Liver (tissue), 9 donors: ENCODE measurements around the gene CRABP2. TPM values are rescaled to one million over a fixed set of nuclear protein-coding genes. Genes with fewer than 3 reads are reported as not detected.

Experiments
- DNase-seq: peaks from one replicate; pipeline ENCODE4 v3.0.0-alpha.2; 2017; ENCODE audit warnings: low spot score
- H3K27ac ChIP-seq, 2 donors: one replicate each; pipeline ENCODE4 v1.7.0; 2013; ENCODE audit warnings: inconsistent platforms in 2 of 2, low read length in 2 of 2, control low read depth in 1 of 2, low read depth in 1 of 2, mild to moderate bottlenecking in 1 of 2
- H3K27me3 ChIP-seq, 4 donors: one replicate each; pipeline versions ENCODE4 v1.6.1 to v1.7.0; 2013; ENCODE audit warnings: low read length in 3 of 4, inconsistent platforms in 1 of 4, mild to moderate bottlenecking in 1 of 4, moderate library complexity in 1 of 4; ENCODE audit not compliant: control insufficient read depth in 4 of 4, insufficient read depth in 4 of 4
- H3K36me3 ChIP-seq, 4 donors: one replicate each; pipeline versions ENCODE4 v1.6.1 to v1.7.0; 2013; ENCODE audit warnings: low read length in 3 of 4, mild to moderate bottlenecking in 3 of 4, low read depth in 1 of 4, moderate library complexity in 1 of 4; ENCODE audit not compliant: control insufficient read depth in 4 of 4, insufficient read depth in 3 of 4
- H3K4me1 ChIP-seq, 4 donors: one replicate each; pipeline versions ENCODE4 v1.6.1 to v1.7.0; 2013; ENCODE audit warnings: low read length in 3 of 4, mild to moderate bottlenecking in 3 of 4, moderate library complexity in 1 of 4; ENCODE audit not compliant: control insufficient read depth in 4 of 4, insufficient read depth in 4 of 4
- H3K4me3 ChIP-seq, 3 donors: one replicate each; pipeline versions ENCODE4 v1.6.1 to v1.7.0; 2013; ENCODE audit warnings: low read length in 3 of 3, control low read depth in 1 of 3, low read depth in 1 of 3, mild to moderate bottlenecking in 1 of 3
- H3K9ac ChIP-seq, 2 donors: one replicate each; pipeline ENCODE4 v1.7.0; 2013; ENCODE audit warnings: low read length in 2 of 2, mild to moderate bottlenecking in 2 of 2, moderate library complexity in 2 of 2, control low read depth in 1 of 2, low read depth in 1 of 2
- H3K9me3 ChIP-seq, 4 donors: one replicate each; pipeline versions ENCODE4 v1.6.1 to v1.7.0; 2013; ENCODE audit warnings: low read length in 3 of 4; ENCODE audit not compliant: control insufficient read depth in 4 of 4
- GABPA ChIP-seq, 2 donors: IDR thresholded peaks in 1 of 2; conservative IDR thresholded peaks in 1 of 2; 2 replicates each; pipeline ENCODE4 v1.6.1; 2016; ENCODE audit warnings: antibody characterized with exemption in 2 of 2, mild to moderate bottlenecking in 1 of 2, moderate library complexity in 1 of 2
- MAX ChIP-seq: IDR thresholded peaks from 2 replicates; pipeline ENCODE4 v1.6.1; 2016; ENCODE audit warnings: antibody characterized with exemption
- NR2F2 ChIP-seq: IDR thresholded peaks from 2 replicates; pipeline ENCODE4 v1.6.1; 2016; ENCODE audit warnings: antibody characterized with exemption
- RAD21 ChIP-seq, 2 donors: IDR thresholded peaks; 2 replicates each; pipeline ENCODE4 v1.6.1; 2016; ENCODE audit warnings: antibody characterized with exemption in 2 of 2, mild to moderate bottlenecking in 2 of 2
- REST ChIP-seq: IDR thresholded peaks from 2 replicates; pipeline ENCODE4 v1.6.1; 2016; ENCODE audit warnings: antibody characterized with exemption, mild to moderate bottlenecking
- RXRA ChIP-seq, 2 donors: IDR thresholded peaks; 2 replicates each; pipeline ENCODE4 v1.6.1; 2017 to 2018; ENCODE audit warnings: antibody characterized with exemption in 2 of 2, mild to moderate bottlenecking in 1 of 2
- ZBTB33 ChIP-seq: IDR thresholded peaks from 2 replicates; pipeline ENCODE4 v1.6.1; 2016; ENCODE audit warnings: antibody characterized with exemption
- WGBS: extraction: QIAGEN DNeasy Blood & Tissue Kit; methylation state at CpG from one replicate; pipeline ENCODE4 v1.1.7; 2013; 5-methylcytosine and 5-hydroxymethylcytosine counted together
- polyA plus RNA-seq, 2 donors: library from polyadenylated mRNA; stranded (reverse) in 1 of 2; unstranded in 1 of 2; fragments of 200-250 nt in 1 of 2; fragments of >200 nt in 1 of 2; fragmentation: Nextera tagmentation in 1 of 2; extraction: Ambion mirVana in 1 of 2; gene quantifications; one replicate each; pipeline versions ENCODE4 v1.2.1 to v1.2.3, GENCODE V29; 2013 to 2015
- total RNA-seq, 2 donors: library from RNA; depleted of rRNA; stranded (reverse); fragments of >200 nt; gene quantifications; one replicate each; pipeline ENCODE4 v1.2.3, GENCODE V29; 2014
- donor health status: healthy.
- donor health status: healthy.
- donor health status: healthy.
- donor health status: healthy.
- donor health status: healthy.

CRABP2 gene
- total and polyA plus RNA-seq, 4 donors: 0.14 to 0.22 TPM; not detected in 2

DNA sequence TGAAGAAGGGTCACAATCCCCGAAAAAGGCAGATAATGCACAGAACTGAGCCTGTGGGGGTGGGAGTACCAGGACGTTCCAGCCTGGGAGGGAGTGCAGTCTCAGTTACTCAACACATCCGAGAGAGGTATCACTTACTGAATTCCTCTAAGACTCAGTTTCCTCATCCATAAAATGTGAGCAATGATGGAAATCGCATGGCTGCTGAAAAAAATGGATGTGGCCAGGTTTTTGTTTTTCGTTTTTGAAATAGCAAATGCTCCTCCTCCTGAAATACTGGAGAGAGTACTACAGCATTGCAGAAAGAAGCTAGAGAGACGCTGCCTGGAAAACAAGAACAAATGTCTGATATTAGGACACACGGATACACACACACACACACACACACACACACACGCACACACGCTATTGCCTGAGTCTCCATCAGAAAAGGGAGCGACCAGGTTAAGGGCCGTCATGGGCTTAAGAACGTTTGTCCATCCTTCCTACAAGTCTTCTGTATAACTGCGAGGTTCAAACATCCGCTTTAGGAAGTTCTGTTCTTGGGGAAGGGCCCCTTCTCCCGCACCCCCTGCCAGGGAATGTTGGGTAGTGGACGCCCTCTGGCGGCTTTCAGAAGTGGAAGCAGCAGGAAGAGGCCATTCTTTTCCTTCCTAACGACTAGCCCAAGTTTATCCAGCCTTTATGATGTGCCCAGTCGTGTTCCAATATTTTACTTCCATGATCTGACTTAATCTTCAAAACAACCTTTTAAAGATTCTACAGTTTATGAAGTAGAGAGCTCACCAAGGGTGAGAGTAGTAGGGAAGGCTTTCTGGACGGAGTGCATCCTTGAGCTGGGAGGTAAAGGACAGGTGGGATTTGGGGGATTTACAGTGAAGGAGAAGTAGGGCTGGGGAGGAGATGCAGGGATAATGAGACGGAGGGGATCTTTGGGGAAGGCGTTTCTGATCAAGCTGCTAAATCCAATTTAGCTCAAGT is 27.5 kb downstream of the CRABP2 start (continued):
- TF ChIP-seq REST: peak; percentile 20
- peak; percentile 90 to 91 for TF ChIP-seq RAD21 (IDR thresholded peaks at IDR 0.05)
- TF ChIP-seq GABPA (IDR thresholded peaks at IDR 0.05 in 1 of 2, conservative IDR thresholded peaks at IDR 0.05 in 1 of 2): no peak
- no peak for TF ChIP-seq MAX

- no peak within 1 kb of the TSS for H3K9ac ChIP-seq
- H3K4me1 ChIP-seq: peaks cover 0 to 15% (median 5%) of the 10 kb centered on the region in 4 donors
These were observed 28.4 kb downstream of the CRABP2 start, which contains the start of gene NES for GRCh38 chr1:156676820-156677615. TSS of gene NES (minus strand) at chr1:156677407. CDS start at chr1:156677264, 143 bp downstream.

More at GRCh38 chr1:156676820-156677615, 28.4 kb downstream of the CRABP2 start, which contains the start of gene NES:
- peak within 1 kb of the TSS; percentile 19 to 39 for H3K27ac ChIP-seq
- no peak for DNase-seq
- peaks cover 0 to 6% (median 4%) of the 10 kb centered on the region in 4 donors for H3K27me3 ChIP-seq
- H3K36me3 ChIP-seq: no peaks in the 10 kb centered on the region
- 2% methylated on average over 70 of the region's 70 CpGs for WGBS
- H3K9me3 ChIP-seq: no peaks in the 10 kb centered on the region
- peak; percentile 17 for TF ChIP-seq NR2F2
- TF ChIP-seq RXRA (IDR thresholded peaks at IDR 0.05): no peak
- TF ChIP-seq ZBTB33: no peak
- H3K4me3 ChIP-seq: peak within 1 kb of the TSS in 1 of 3 donors; percentile 26
